Prostate gland (tissue), 2 donors: ENCODE results near the gene FAM83C.

Experiments
- CTCF ChIP-seq, 4 experiments: fragments of 200-600 bp in 2 of 4; fragments of 450-650 bp in 2 of 4; sonication (generic) in 2 of 4; IDR thresholded peaks; 1 replicate in 3 of 4; 2 replicates in 1 of 4; pipeline ENCODE4 v1.5.1; 2016 to 2019; ENCODE audit warnings: antibody characterized with exemption in 4 of 4, mild to moderate bottlenecking in 2 of 4, moderate library complexity in 2 of 4
- POLR2A ChIP-seq: fragments of 450-650 bp; IDR thresholded peaks from one replicate; pipeline ENCODE4 v1.6.1; 2016; ENCODE audit warnings: antibody characterized with exemption, mild to moderate bottlenecking
- POLR2AphosphoS5 ChIP-seq: sonication (generic); formaldehyde crosslinking; IDR thresholded peaks from one replicate; pipeline ENCODE4 v1.6.1; 2017; ENCODE audit warnings: antibody characterized with exemption

GRCh38 chr20:35240811-35241293, 51.4 kb downstream of the FAM83C start:
- TF ChIP-seq POLR2A (no peak), POLR2AphosphoS5 (no peak), CTCF (IDR thresholded peaks at IDR 0.05) (no peak)
